ENCODE results near the gene DSCAML1. TPM values are rescaled to one million over a fixed set of nuclear protein-coding genes. Genes with fewer than 3 reads are reported as not detected.

DSCAML1 gene
- total RNA-seq, 1 experiment from 2014 or later: 0.15 TPM

- H3K23ac ChIP-seq (ENCODE audit: insufficient read length, low read depth, low read length): no peak overlapping the region
- WGBS (ENCODE audit: extremely low coverage, insufficient read length, low lambda C conversion rate): no CpG with 5 or more reads among the region's 3 CpGs
Observed at GRCh38 chr11:117774553-117774952, 22.5 kb downstream of the DSCAML1 start.

More at GRCh38 chr11:117774553-117774952, 22.5 kb downstream of the DSCAML1 start:
- H3K27ac ChIP-seq (ENCODE audit: insufficient read length, low read depth, low read length): no peak overlapping the region
- Mint-ChIP-seq H3K9me3 (no peaks in the 10 kb centered on the region; a peak in 1 of 5 replicates), H3K4me1 (no peaks in the 10 kb centered on the region), H3K36me3 (ENCODE audit: insufficient read depth in 1 of 3, low read depth in 3 of 3) (no peaks in the 10 kb centered on the region), H3K27ac (no peak overlapping the region), H3K4me3 (no peak overlapping the region), H3K27me3 (ENCODE audit: low read depth) (peaks cover 39% of the 10 kb centered on the region)
- no peak overlapping the region for H3K18ac ChIP-seq (ENCODE audit: insufficient read length, low read depth, low read length)
- no peak overlapping the region for H2BK15ac ChIP-seq (ENCODE audit: low read depth, low read length)
- DNase-seq: no peak
- no peak overlapping the region for H3K14ac ChIP-seq (ENCODE audit: insufficient read depth, low read length)
- H3K23me2 ChIP-seq (ENCODE audit: insufficient read length, low read depth, low read length, poor library complexity, severe bottlenecking): no peaks in the 10 kb centered on the region
- no peak overlapping the region for H2BK12ac ChIP-seq (ENCODE audit: insufficient read length, low read depth, low read length)
- TF ChIP-seq, protein P1, sequence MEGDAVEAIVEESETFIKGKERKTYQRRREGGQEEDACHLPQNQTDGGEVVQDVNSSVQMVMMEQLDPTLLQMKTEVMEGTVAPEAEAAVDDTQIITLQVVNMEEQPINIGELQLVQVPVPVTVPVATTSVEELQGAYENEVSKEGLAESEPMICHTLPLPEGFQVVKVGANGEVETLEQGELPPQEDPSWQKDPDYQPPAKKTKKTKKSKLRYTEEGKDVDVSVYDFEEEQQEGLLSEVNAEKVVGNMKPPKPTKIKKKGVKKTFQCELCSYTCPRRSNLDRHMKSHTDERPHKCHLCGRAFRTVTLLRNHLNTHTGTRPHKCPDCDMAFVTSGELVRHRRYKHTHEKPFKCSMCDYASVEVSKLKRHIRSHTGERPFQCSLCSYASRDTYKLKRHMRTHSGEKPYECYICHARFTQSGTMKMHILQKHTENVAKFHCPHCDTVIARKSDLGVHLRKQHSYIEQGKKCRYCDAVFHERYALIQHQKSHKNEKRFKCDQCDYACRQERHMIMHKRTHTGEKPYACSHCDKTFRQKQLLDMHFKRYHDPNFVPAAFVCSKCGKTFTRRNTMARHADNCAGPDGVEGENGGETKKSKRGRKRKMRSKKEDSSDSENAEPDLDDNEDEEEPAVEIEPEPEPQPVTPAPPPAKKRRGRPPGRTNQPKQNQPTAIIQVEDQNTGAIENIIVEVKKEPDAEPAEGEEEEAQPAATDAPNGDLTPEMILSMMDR (conservative IDR thresholded peaks at IDR 0.05): no peak
- H3K4ac ChIP-seq (ENCODE audit: low read depth, low read length): no peak overlapping the region
- H3K4me2 ChIP-seq (ENCODE audit: insufficient read depth, insufficient read length, low read length): no peak overlapping the region
- no peak overlapping the region for H4K91ac ChIP-seq (ENCODE audit: insufficient read length, low read depth, low read length)
- no peaks in the 10 kb centered on the region for H3K9me3 ChIP-seq (ENCODE audit: control insufficient read depth, low read depth, low read length)
- no peaks in the 10 kb centered on the region for H4K20me1 ChIP-seq (ENCODE audit: control insufficient read depth, insufficient read depth, insufficient read length)
- no peak overlapping the region for H2BK120ac ChIP-seq (ENCODE audit: low read depth, low read length, poor library complexity, severe bottlenecking)
- H3K79me2 ChIP-seq (ENCODE audit: insufficient read depth, low read length): no peaks in the 10 kb centered on the region
- H4K8ac ChIP-seq (replicated peaks; ENCODE audit: insufficient read length, low read depth, low read length): no peak overlapping the region
- no peak overlapping the region for H4K5ac ChIP-seq (ENCODE audit: insufficient read length, low read depth, low read length)
- H3K56ac ChIP-seq (ENCODE audit: insufficient read length, low read depth, low read length): no peak overlapping the region
- H3K4me1 ChIP-seq (ENCODE audit: insufficient read depth, low read length): no peaks in the 10 kb centered on the region
- no peak overlapping the region for H2AFZ ChIP-seq (ENCODE audit: low read length)
- no peaks in the 10 kb centered on the region for H3K27me3 ChIP-seq (ENCODE audit: insufficient read depth, low read length)
- no peaks in the 10 kb centered on the region for H3K79me1 ChIP-seq (ENCODE audit: insufficient read depth, low read depth, low read length, poor library complexity, severe bottlenecking)
- H2BK5ac ChIP-seq (ENCODE audit: insufficient read length, low read length): no peak overlapping the region
- no peak overlapping the region for H3T11ph ChIP-seq (ENCODE audit: low read length)
- no peak overlapping the region for H2AK5ac ChIP-seq (ENCODE audit: insufficient read length, low read length)
- no peak overlapping the region for H3K9ac ChIP-seq (ENCODE audit: extremely low read depth, insufficient read length, low read length)
- no peak overlapping the region for H2BK20ac ChIP-seq (ENCODE audit: low read depth, low read length, poor library complexity, severe bottlenecking)

Measured in H9 (cell line).